Body of pancreas (tissue), 4 donors: Measurements from ENCODE around the gene CWH43. TPM values are rescaled to one million over a fixed set of nuclear protein-coding genes. Genes with fewer than 3 reads are reported as not detected.

Source experiments
- ATAC-seq: fragments of 150-250 bp; one replicate; pipeline ENCODE4 v1.9.1; 2016
- DNase-seq, 4 donors: peaks; one replicate each; pipeline ENCODE4 v3.0.0-alpha.2; 2019
- H3K27ac ChIP-seq, 4 donors: fragments of 200-600 bp; sonication (generic); 1 replicate in 3 of 4; 2 replicates in 1 of 4; pipeline versions ENCODE4 v1.5.1 to v1.6.1; 2016 to 2019; ENCODE audit warnings: mild to moderate bottlenecking in 1 of 4, mixed read lengths in 1 of 4, moderate library complexity in 1 of 4
- H3K27me3 ChIP-seq, 2 donors: fragments of 200-600 bp; sonication (generic); one replicate each; pipeline ENCODE4 v1.6.0; 2016; ENCODE audit warnings: mild to moderate bottlenecking in 1 of 2
- H3K36me3 ChIP-seq, 2 donors: fragments of 200-600 bp; sonication (generic); replicated peaks in 1 of 2; 2 replicates each; pipeline ENCODE4 v1.5.1; 2016; ENCODE audit warnings: low read depth in 2 of 2; ENCODE audit not compliant: insufficient read depth in 1 of 2
- H3K4me1 ChIP-seq: fragments of 200-600 bp; sonication (generic); one replicate; pipeline ENCODE4 v1.6.0; 2016
- H3K4me3 ChIP-seq, 2 donors: fragments of 200-600 bp; sonication (generic); 1 replicate in 1 of 2; 2 replicates in 1 of 2; pipeline ENCODE4 v1.5.1; 2016 to 2019
- H3K9me3 ChIP-seq, 3 donors: fragments of 200-600 bp; sonication (generic); 1 replicate in 2 of 3; 2 replicates in 1 of 3; pipeline ENCODE4 v1.5.1; 2016
- POLR2A ChIP-seq, 3 donors: fragments of 450-650 bp; IDR thresholded peaks; one replicate each; pipeline ENCODE4 v1.6.1; 2016; ENCODE audit warnings: antibody characterized with exemption in 3 of 3, mild to moderate bottlenecking in 2 of 3
- WGBS, 2 donors: methylation state at CpG; one replicate each; pipeline ENCODE4 v1.1.5; 2017; 5-methylcytosine and 5-hydroxymethylcytosine counted together
- intact Hi-C: fragments of 100-400 bp; cut with DNase I; formaldehyde crosslinking; loops from one replicate; pipeline ENCODE4 v1.15.1; 2023
- total RNA-seq, 2 donors: library from RNA; depleted of rRNA; stranded (reverse); fragments of >200 nt; gene quantifications; one replicate each; pipeline ENCODE4 v1.1.0, GENCODE V29; 2016
- TF ChIP-seq, protein P1 (sequence below), 7 experiments: fragments of 450-650 bp in 4 of 7; fragments of 200-600 bp in 3 of 7; sonication (generic) in 3 of 7; IDR thresholded peaks; one replicate each; pipeline ENCODE4 v1.5.1; 2016 to 2019; ENCODE audit warnings: antibody characterized with exemption in 7 of 7

CWH43 gene
- total RNA-seq, 2 donors from 2014 or later, result not detected

DNA sequence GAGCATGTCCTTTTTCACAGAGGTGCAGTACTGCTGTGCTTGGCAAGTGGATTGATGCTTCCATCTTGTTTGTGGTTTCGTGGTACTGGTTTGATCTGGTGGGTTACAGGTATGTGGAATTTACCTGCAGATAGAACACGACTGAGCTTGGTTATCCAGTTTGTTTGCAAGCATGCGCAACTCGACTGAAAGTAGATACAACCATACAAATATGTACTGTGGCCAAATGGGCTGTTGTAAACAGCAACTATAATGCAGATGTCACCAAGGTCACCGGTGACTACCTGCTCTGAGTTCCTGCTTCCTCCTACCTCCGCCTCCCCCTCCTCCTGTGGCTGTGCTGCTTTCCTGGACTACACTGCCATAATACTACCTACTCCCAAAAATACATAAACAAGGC is 12.4 kb downstream of the CWH43 start:
- H3K9me3 ChIP-seq, result no peaks in the 10 kb centered on the region
- no peaks in the 10 kb centered on the region for H3K27me3 ChIP-seq
- H3K4me3 ChIP-seq, result no peak overlapping the region
- 62 to 70% methylated on average over 6 of the region's 6 CpGs for WGBS, 2 donors
- DNase-seq, result no peak
- no peak for ATAC-seq
- no peaks in the 10 kb centered on the region for H3K36me3 ChIP-seq
- no peaks in the 10 kb centered on the region for H3K4me1 ChIP-seq
- H3K27ac ChIP-seq, result no peak overlapping the region
- intact Hi-C loops, result no loop called here
- no peak for TF ChIP-seq POLR2A (IDR thresholded peaks at IDR 0.05)
- TF ChIP-seq, protein P1, sequence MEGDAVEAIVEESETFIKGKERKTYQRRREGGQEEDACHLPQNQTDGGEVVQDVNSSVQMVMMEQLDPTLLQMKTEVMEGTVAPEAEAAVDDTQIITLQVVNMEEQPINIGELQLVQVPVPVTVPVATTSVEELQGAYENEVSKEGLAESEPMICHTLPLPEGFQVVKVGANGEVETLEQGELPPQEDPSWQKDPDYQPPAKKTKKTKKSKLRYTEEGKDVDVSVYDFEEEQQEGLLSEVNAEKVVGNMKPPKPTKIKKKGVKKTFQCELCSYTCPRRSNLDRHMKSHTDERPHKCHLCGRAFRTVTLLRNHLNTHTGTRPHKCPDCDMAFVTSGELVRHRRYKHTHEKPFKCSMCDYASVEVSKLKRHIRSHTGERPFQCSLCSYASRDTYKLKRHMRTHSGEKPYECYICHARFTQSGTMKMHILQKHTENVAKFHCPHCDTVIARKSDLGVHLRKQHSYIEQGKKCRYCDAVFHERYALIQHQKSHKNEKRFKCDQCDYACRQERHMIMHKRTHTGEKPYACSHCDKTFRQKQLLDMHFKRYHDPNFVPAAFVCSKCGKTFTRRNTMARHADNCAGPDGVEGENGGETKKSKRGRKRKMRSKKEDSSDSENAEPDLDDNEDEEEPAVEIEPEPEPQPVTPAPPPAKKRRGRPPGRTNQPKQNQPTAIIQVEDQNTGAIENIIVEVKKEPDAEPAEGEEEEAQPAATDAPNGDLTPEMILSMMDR (IDR thresholded peaks at IDR 0.05), result no peak

GRCh38 chr4:49000806-49001205 is 14.7 kb downstream of the CWH43 start:
- ATAC-seq (no peak), DNase-seq (no peak)
- intact Hi-C loops, result no loop called here
- Histone ChIP-seq H3K9me3 (no peaks in the 10 kb centered on the region), H3K4me3 (no peak overlapping the region), H3K36me3 (no peaks in the 10 kb centered on the region), H3K27ac (no peak overlapping the region), H3K27me3 (no peaks in the 10 kb centered on the region), H3K4me1 (no peaks in the 10 kb centered on the region)
- no peak for TF ChIP-seq POLR2A (IDR thresholded peaks at IDR 0.05)
- TF ChIP-seq, protein P1 (IDR thresholded peaks at IDR 0.05), result no peak

- Histone ChIP-seq H3K9me3 (no peaks in the 10 kb centered on the region), H3K27me3 (peaks cover 0 to 3% of the 10 kb centered on the region in 2 donors), H3K36me3 (no peaks in the 10 kb centered on the region), H3K4me1 (no peaks in the 10 kb centered on the region), H3K4me3 (no peak overlapping the region), H3K27ac (no peak overlapping the region)
- intact Hi-C loops, result no loop called here
- no peak for ATAC-seq
- no peak for TF ChIP-seq POLR2A (IDR thresholded peaks at IDR 0.05)
- TF ChIP-seq, protein P1 (IDR thresholded peaks at IDR 0.05), result no peak
- no peak for DNase-seq
These were observed 16.9 kb downstream of the CWH43 start for GRCh38 chr4:49002931-49003330.

DNA sequence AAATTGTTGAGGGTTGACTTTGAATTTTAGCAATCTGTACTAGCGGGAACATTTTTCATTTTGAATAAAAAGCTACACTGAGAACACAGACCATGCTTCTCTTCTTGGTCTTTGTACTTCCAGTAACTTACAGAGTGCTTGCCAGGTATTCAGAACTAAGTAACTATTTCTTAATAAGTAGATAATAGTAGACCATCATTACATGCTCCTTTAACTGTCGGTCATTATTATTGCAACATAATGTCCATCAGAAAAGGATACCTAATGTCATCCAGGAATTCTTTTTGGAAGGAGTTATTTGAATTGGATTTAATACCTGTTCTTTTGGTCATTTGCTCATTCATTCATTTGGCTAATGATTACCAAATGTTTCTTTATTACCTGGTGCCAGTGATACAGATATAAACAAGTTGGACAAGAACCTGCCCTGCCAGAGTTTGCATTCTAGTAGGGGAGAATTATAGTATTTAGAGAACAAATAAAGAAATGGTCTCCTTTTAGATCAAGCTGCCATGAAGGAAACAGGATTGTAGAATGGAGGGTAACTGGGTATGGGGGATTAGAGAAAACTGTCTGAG is 32.7 kb downstream of the CWH43 start:
- ATAC-seq (no peak), DNase-seq (no peak)
- intact Hi-C loops, result no loop called here
- no peaks in the 10 kb centered on the region for H3K27me3 ChIP-seq
- no peaks in the 10 kb centered on the region for H3K4me1 ChIP-seq
- TF ChIP-seq POLR2A (IDR thresholded peaks at IDR 0.05), result no peak
- H3K27ac ChIP-seq, result no peak overlapping the region
- 82 to 92% methylated on average over 2 of the region's 2 CpGs for WGBS, 2 donors
- no peaks in the 10 kb centered on the region for H3K36me3 ChIP-seq
- H3K9me3 ChIP-seq, result no peaks in the 10 kb centered on the region
- no peak overlapping the region for H3K4me3 ChIP-seq

DNA sequence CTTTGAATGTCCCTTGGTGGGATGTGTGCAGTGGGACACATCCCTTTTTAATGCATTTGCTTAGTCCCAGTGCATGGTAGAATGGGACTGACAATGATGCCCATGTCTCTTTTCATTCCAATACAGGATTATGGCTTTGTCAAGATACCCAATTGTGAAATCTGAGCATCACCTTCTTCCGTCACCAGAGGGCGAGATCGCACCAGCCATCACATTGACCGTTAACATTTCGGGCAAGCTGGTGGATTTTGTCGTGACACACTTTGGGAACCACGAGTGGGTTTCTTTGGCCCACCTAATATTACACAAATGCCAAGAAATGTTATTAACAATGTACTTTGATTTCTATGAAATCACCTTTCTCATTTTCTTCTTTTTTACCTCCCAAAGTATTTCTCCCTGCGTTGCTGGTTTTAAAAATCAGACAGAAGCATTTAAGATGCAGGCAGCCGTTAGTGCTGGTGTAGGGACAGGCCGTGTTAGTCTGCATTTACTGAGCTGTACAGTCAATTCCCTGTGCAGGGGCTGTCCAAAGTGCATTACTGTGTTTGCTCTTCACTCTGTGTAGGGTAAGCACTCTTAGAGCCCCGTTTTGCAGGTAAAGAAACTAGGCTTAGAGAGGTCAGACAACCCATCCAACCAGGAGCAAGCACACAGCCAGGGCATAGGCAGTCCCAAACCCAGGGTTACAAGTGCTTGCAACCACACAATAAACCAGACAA is 46.5 kb downstream of the CWH43 start:
- Histone ChIP-seq H3K36me3 (no peaks in the 10 kb centered on the region), H3K27ac (no peak overlapping the region), H3K9me3 (no peaks in the 10 kb centered on the region), H3K4me3 (no peak overlapping the region), H3K27me3 (no peaks in the 10 kb centered on the region), H3K4me1 (no peaks in the 10 kb centered on the region)
- DNase-seq (no peak), ATAC-seq (no peak)
- intact Hi-C loops, result no loop called here
- TF ChIP-seq, protein P1 (IDR thresholded peaks at IDR 0.05), result peak in 2 of 7 experiments; percentile 19 to 21
- no peak for TF ChIP-seq POLR2A (IDR thresholded peaks at IDR 0.05)
- WGBS, 2 donors, result 22 to 25% methylated on average over 11 of the region's 11 CpGs
